NCI-H526 (cell line): ENCODE data around the gene GALNT14.
"Not testable (repeated sequence)": the region's sequence is repeated elsewhere in the genome, so short reads cannot be mapped to it uniquely, and the experiment has no call there.

ENCODE experiments used
- DNase-seq, 2 experiments: peaks; one replicate each; lab custom pipeline; 2025; lab: John Stamatoyannopoulos, UW

Gene GALNT14

GRCh38 chr2:31138037-31138962, at the start of gene GALNT14:
Gene GALNT14, minus strand, starts transcription at chr2:31138440. Its CDS starts 354 bp downstream, at chr2:31138086.
- DNase-seq: peak; percentile 68 to 89

GRCh38 chr2:31187166-31187565, 48.9 kb upstream of the GALNT14 start:
- DNase-seq: no peak

- DNase-seq: not testable (repeated sequence)
Measured at GRCh38 chr2:31183973-31184372, 45.7 kb upstream of the GALNT14 start.

- DNase-seq: no peak
Measured at GRCh38 chr2:31176742-31177141, 38.5 kb upstream of the GALNT14 start.

GRCh38 chr2:31171142-31171541, 32.9 kb upstream of the GALNT14 start:
- DNase-seq: no peak

- DNase-seq: peak; percentile 22 to 78
Measured at GRCh38 chr2:31170071-31170698, 31.9 kb upstream of the GALNT14 start.

GRCh38 chr2:31168291-31168690, 30.1 kb upstream of the GALNT14 start:
- no peak for DNase-seq

- no peak for DNase-seq
Measured at GRCh38 chr2:31166925-31167324, 28.7 kb upstream of the GALNT14 start.

GRCh38 chr2:31163011-31163539, 24.8 kb upstream of the GALNT14 start:
- peak in 1 of 2 experiments; percentile 61 for DNase-seq

- DNase-seq: peak; percentile 96 to 98
Measured at GRCh38 chr2:31161637-31162036, 23.4 kb upstream of the GALNT14 start.

- DNase-seq: no peak
Measured at GRCh38 chr2:31151501-31151900, 13.3 kb upstream of the GALNT14 start.

GRCh38 chr2:31150120-31150670, 12.0 kb upstream of the GALNT14 start:
- DNase-seq: no peak

GRCh38 chr2:31148514-31148913, 10.3 kb upstream of the GALNT14 start:
- no peak for DNase-seq

GRCh38 chr2:31147645-31148044, 9.4 kb upstream of the GALNT14 start:
- DNase-seq: no peak

GRCh38 chr2:31142110-31142509, 3.9 kb upstream of the GALNT14 start:
- no peak for DNase-seq

- no peak for DNase-seq
Measured at GRCh38 chr2:31141443-31142085, 3.3 kb upstream of the GALNT14 start.

- peak in 1 of 2 experiments; percentile 13 for DNase-seq
Measured at GRCh38 chr2:31140151-31140550, 1.9 kb upstream of the GALNT14 start.

GRCh38 chr2:31139671-31140070, 1.4 kb upstream of the GALNT14 start:
- DNase-seq: no peak

- peak; percentile 27 to 70 for DNase-seq
Measured at GRCh38 chr2:31137211-31138036, 816 bp downstream of the GALNT14 start.

GRCh38 chr2:31136732-31137131, 1.5 kb downstream of the GALNT14 start:
- DNase-seq: no peak

GRCh38 chr2:31136000-31136399, 2.2 kb downstream of the GALNT14 start:
- DNase-seq: no peak
